OCI-LY3 (cell line): ENCODE measurements around the gene ADGRV1.

Source experiments
- CTCF ChIP-seq: fragments of 200-600, 300-600 bp; sonication (generic); IDR thresholded peaks from 2 replicates; pipeline ENCODE4 v1.5.1; 2014; ENCODE audit warnings: antibody characterized with exemption, low read length, low read depth
- EZH2phosphoT487 ChIP-seq: fragments of 200-600 bp; shearing (Covaris generic); IDR thresholded peaks from 2 replicates; pipeline ENCODE4 v1.6.1; 2018; ENCODE audit warnings: antibody characterized with exemption, mixed run types, low read depth

DNA sequence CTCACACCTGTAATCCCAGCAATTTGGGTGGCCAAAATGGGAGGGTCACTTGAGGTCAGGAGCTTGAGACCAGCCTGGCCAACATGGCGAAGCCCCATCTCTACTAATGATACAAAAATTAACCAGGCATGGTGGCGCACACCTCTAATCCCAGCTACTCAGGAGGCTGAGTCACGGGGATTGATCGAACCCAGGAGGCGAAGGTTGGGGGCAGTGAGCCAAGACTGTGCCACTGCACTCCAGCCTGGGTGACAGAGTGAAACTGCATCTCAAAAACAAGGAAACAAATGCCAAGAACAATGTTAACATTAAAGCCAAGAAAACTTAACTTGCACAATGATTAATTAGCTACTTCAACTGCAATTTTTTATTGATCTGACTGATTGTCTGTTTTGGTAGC, 621.9 kb downstream of the ADGRV1 start:
- TF ChIP-seq CTCF (no peak), EZH2phosphoT487 (no peak)
